ENCODE data around the gene WIPI1. TPM values are rescaled to one million over a fixed set of nuclear protein-coding genes. Genes with fewer than 3 reads are reported as not detected.

The WIPI1 gene
- total and polyA plus RNA-seq, 2 of the 13 experiments (the other 11 are each of a cell fraction or from before 2014, with no cell fraction given), result 29.4 to 141 TPM

GRCh38 chr17:68457539-68458259, 403 bp upstream of the WIPI1 start (continued):
- TF ChIP-seq YEATS4 (CRISPR knock-in tag; IDR thresholded peaks at IDR 0.05; ENCODE audit: borderline replicate concordance) (peak; percentile 68; the same call in 1 of the 2 replicates), RXRA (CRISPR knock-in tag; IDR thresholded peaks at IDR 0.05) (peak; percentile 81), IKZF5 (CRISPR knock-in tag; IDR thresholded peaks at IDR 0.05) (peak; percentile 84), BHLHE40 (IDR thresholded peaks at IDR 0.05; ENCODE audit: low read length) (0 out of 2 replicates have a peak, but pooled peaks have one; percentile 12), FOXA3 (CRISPR knock-in tag; IDR thresholded peaks at IDR 0.05) (peak; percentile 70), ZNF543 (CRISPR knock-in tag; IDR thresholded peaks at IDR 0.05) (peak; percentile 44; the same call in 1 of the 2 replicates), ZNF772 (CRISPR knock-in tag; IDR thresholded peaks at IDR 0.05) (peak; percentile 74; the same call in 1 of the 2 replicates), PRDM4 (CRISPR knock-in tag; IDR thresholded peaks at IDR 0.05; ENCODE audit: borderline replicate concordance) (no peak), ATF6 (CRISPR knock-in tag; conservative IDR thresholded peaks at IDR 0.05) (no peak), ZNF235 (CRISPR knock-in tag; IDR thresholded peaks at IDR 0.05; ENCODE audit: borderline replicate concordance) (no peak; the same call in 1 of the 2 replicates), ZNF572 (CRISPR knock-in tag; IDR thresholded peaks at IDR 0.05) (no peak), HNRNPH1 (optimal IDR thresholded peaks at IDR 0.05; ENCODE audit: low read depth, low read length) (no peak), ZNF20 (CRISPR knock-in tag; IDR thresholded peaks at IDR 0.05) (no peak), ZFP37 (CRISPR knock-in tag; IDR thresholded peaks at IDR 0.05; ENCODE audit: borderline replicate concordance) (no peak), HMGA1 (CRISPR knock-in tag; conservative IDR thresholded peaks at IDR 0.05) (no peak), DRAP1 (CRISPR knock-in tag; IDR thresholded peaks at IDR 0.05) (peak; percentile 96), ZNF605 (CRISPR knock-in tag; IDR thresholded peaks at IDR 0.05) (peak; percentile 21; the same call in 1 of the 2 replicates), KLF13 (CRISPR knock-in tag; IDR thresholded peaks at IDR 0.05) (peak; percentile 67; the same call in 1 of the 2 replicates), HOXA3 (CRISPR knock-in tag; IDR thresholded peaks at IDR 0.05) (peak; percentile 81), TOPORS (CRISPR knock-in tag; IDR thresholded peaks at IDR 0.05) (peak; percentile 74; the same call in 1 of the 2 replicates), ZNF430 (CRISPR knock-in tag; IDR thresholded peaks at IDR 0.05) (0 out of 2 replicates have a peak, but pooled peaks have one; percentile 42)

Data from HepG2 (cell line).